Measurements from ENCODE around the gene FBXO48. TPM values are rescaled to one million over a fixed set of nuclear protein-coding genes. Genes with fewer than 3 reads are reported as not detected.

Gene FBXO48, protein sequence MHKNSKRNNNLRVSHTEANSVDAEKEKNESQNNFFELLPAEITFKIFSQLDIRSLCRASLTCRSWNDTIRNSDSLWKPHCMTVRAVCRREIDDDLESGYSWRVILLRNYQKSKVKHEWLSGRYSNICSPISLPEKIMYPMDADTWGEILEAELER
- 1 to 10 TPM in 1 of 2 donors, under 1 TPM in 1; 0.78 to 3.0 TPM for total RNA-seq

- DNase-seq, result peak; percentile 98 to 99 (median 98)
- peak; percentile 68 to 84 (median 79) for TF ChIP-seq POLR2A (IDR thresholded peaks at IDR 0.05)
- TF ChIP-seq, protein P1, sequence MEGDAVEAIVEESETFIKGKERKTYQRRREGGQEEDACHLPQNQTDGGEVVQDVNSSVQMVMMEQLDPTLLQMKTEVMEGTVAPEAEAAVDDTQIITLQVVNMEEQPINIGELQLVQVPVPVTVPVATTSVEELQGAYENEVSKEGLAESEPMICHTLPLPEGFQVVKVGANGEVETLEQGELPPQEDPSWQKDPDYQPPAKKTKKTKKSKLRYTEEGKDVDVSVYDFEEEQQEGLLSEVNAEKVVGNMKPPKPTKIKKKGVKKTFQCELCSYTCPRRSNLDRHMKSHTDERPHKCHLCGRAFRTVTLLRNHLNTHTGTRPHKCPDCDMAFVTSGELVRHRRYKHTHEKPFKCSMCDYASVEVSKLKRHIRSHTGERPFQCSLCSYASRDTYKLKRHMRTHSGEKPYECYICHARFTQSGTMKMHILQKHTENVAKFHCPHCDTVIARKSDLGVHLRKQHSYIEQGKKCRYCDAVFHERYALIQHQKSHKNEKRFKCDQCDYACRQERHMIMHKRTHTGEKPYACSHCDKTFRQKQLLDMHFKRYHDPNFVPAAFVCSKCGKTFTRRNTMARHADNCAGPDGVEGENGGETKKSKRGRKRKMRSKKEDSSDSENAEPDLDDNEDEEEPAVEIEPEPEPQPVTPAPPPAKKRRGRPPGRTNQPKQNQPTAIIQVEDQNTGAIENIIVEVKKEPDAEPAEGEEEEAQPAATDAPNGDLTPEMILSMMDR (IDR thresholded peaks at IDR 0.05), result no peak
- Histone ChIP-seq H3K36me3 (replicated peaks in 1 of 2; ENCODE audit: insufficient read depth in 1 of 2, low read depth in 2 of 2) (no peaks in the 10 kb centered on the region), H3K27me3 (no peaks in the 10 kb centered on the region), H3K27ac (peak within 1 kb of the TSS; percentile 64 to 89 (median 84)), H3K4me1 (peaks cover 16% of the 10 kb centered on the region), H3K4me3 (peak within 1 kb of the TSS; percentile 74 to 90), H3K9me3 (no peaks in the 10 kb centered on the region)
- 0% methylated on average over 41 to 62 of the region's 82 CpGs for WGBS, 2 donors
- peak; percentile 97 for ATAC-seq
- intact Hi-C loops (cut with DNase I), result loop anchor here (10.0 kb wide), 1 partner anchor 457 kb away; no protein-coding TSS in a partner anchor
Observed at GRCh38 chr2:68467077-68467960, at the start of gene FBXO48, which contains the start of gene APLF. TSS of gene FBXO48 (minus strand) at chr2:68467294. CDS start at chr2:68465145, 2,149 bp downstream. TSS of gene APLF (plus strand) at chr2:68467585. CDS start at chr2:68467732, 147 bp downstream.

DNA sequence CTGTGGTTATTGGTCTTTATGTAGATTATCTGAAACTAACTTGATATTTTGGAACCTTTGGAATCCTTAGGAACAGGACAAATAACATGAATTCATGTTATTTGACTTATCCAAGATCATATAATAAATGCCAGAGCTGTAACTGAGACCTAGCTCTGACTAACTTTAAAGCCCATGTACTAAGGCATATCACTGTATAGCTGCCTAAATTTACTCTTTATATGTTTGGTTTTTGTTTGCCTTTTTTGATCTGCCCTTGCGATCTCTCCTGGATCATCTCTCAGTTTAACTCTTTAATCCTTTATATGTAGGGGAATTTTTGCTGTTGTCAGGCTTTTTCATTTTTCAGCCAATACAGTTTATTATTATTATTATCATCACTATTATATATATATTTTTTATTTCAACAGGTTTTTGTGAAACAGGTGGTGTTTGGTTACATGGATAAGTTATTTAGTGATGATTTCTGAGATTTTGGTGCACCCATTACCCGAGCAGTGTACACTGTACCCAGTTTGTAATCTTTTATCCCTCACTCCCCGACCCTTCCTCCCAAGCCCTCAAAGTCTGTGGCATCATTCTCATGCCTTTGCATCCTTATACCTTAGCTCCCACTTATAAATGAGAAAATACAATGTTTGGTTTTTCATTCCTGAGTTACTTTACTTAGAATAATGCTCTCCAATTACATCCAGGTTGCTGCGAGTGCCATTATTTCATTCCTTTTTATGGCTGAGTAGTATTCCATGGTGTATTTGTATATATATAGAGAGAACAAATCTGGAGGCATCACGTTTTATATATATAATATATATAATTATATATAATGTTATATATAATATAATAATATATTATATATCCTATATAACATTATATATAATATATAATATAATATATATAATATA, 49.2 kb upstream of the FBXO48 start:
- Histone ChIP-seq H3K4me1 (peaks cover 7% of the 10 kb centered on the region), H3K4me3 (no peak overlapping the region), H3K27ac (no peak overlapping the region), H3K27me3 (no peaks in the 10 kb centered on the region), H3K9me3 (no peaks in the 10 kb centered on the region), H3K36me3 (replicated peaks in 1 of 2; ENCODE audit: insufficient read depth in 1 of 2, low read depth in 2 of 2) (no peaks in the 10 kb centered on the region)
- no peak for TF ChIP-seq POLR2A (IDR thresholded peaks at IDR 0.05)
- TF ChIP-seq, protein P1 (IDR thresholded peaks at IDR 0.05), result no peak
- WGBS, 2 donors, result 79 to 95% methylated on average over 5 of the region's 5 CpGs
- intact Hi-C loops (cut with DNase I), result no loop called here
- no peak for ATAC-seq
- DNase-seq, result no peak

DNA sequence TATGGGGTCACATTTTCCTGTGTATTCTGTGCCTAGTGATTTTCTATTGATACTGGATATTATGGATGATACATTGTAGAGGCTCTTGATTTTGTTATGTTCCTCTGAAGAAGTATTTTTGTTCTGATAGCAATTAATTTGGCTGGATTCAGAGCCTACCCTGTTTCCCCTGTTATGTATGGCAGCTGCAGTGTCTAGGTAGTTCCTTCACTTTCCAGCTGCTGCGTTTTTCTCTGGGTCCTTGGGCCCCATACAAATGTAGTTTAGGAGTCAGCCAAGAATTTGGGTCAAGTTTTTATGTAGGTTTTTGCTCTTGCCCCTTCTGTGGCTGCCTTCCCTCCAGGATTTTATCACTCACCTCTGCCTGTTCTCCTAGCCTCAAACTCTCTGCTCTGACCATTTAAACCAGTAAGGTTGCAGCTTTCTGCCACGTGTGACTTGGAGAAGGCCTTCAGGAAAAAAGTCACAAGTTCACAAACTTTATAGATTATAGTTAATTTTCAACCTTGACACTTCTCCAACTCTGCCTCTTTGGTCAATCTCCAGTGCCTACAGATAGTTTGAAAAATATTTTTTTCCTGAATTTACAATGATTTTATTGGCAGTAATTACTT, 47.3 kb upstream of the FBXO48 start:
- DNase-seq, result peak in 1 of 4 donors; percentile 21
- peaks cover 7% of the 10 kb centered on the region for H3K4me1 ChIP-seq
- no peaks in the 10 kb centered on the region for H3K27me3 ChIP-seq
- H3K27ac ChIP-seq, result no peak overlapping the region
- 20 to 33% methylated on average over 2 of the region's 2 CpGs for WGBS, 2 donors
- H3K4me3 ChIP-seq, result no peak overlapping the region
- no peaks in the 10 kb centered on the region for H3K36me3 ChIP-seq (replicated peaks in 1 of 2; ENCODE audit: insufficient read depth in 1 of 2, low read depth in 2 of 2)
- intact Hi-C loops (cut with DNase I), result no loop called here
- TF ChIP-seq, protein P1 (IDR thresholded peaks at IDR 0.05), result no peak
- no peak for TF ChIP-seq POLR2A (IDR thresholded peaks at IDR 0.05)
- H3K9me3 ChIP-seq, result no peaks in the 10 kb centered on the region
- peak; percentile 52 for ATAC-seq

DNA sequence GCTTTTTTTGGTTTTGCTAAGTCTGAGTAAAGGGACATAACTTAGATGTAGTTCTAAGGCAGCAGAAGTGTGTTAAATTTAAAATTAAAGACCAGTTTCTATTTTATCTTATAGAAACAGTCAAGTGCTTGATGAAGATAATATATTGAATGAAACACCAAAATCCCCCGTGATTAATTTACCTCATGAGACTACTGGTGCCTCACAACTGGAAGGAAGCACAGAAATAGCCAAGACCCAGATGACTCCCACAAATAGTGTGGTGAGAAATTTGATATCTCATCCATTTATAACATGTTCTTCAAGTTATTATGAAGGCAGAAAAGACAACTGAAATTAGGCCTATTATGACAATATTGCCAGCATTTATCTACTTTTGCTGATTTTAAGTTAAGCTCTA, 45.9 kb upstream of the FBXO48 start:
- Histone ChIP-seq H3K27ac (no peak overlapping the region), H3K4me3 (no peak overlapping the region), H3K36me3 (replicated peaks in 1 of 2; ENCODE audit: insufficient read depth in 1 of 2, low read depth in 2 of 2) (no peaks in the 10 kb centered on the region), H3K27me3 (no peaks in the 10 kb centered on the region), H3K4me1 (peaks cover 7% of the 10 kb centered on the region), H3K9me3 (no peaks in the 10 kb centered on the region)
- no peak for TF ChIP-seq POLR2A (IDR thresholded peaks at IDR 0.05)
- TF ChIP-seq, protein P1 (IDR thresholded peaks at IDR 0.05), result no peak
- WGBS, 2 donors, result 77 to 87% methylated on average over 1 of the region's 1 CpG
- ATAC-seq (no peak), DNase-seq (no peak)
- intact Hi-C loops (cut with DNase I), result no loop called here
